GM21423 (cell line): ENCODE results near the gene IMMP2L.

Experiments
- ATAC-seq: cut with Tn5 transposase; IDR thresholded peaks from one replicate; pipeline ENCODE4 v1.9.1; 2021; ENCODE audit warnings: mild to moderate bottlenecking, moderate library complexity; ENCODE audit not compliant: unreplicated experiment

Gene IMMP2L

DNA sequence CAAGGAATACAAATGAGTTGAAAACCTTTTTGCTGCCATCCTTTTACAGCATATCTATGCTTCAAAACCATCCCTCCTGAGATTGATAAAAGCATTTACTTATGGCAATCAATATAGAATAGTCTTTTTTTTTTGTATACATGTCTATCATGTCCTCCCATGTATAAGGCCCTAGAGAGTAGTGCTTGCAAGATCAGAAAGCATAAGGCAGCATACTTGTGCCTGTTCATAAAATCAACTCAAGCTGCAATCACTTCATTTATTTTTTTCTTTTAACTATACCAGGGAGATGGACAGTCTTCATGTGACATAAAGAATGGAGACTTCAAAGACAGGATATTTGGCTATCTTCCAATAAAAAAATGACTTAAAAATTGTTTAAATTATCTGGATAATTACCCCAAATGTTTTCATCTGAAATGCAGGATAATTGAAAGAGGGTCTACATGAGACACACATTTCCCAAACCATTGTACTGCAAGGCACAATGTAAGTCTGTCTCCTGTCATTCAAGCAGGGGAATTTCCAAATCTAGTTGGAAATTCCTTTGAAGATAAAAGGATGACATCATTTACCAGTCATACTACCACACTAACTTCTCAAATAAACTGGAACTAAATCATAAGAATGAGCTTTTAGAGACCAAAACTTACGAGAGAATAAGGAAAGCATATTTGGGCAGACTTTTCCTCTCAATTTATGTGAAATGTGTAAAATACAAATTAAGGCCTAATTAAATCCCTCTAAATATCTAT is 448.9 kb downstream of the IMMP2L start:
- ATAC-seq: no peak

DNA sequence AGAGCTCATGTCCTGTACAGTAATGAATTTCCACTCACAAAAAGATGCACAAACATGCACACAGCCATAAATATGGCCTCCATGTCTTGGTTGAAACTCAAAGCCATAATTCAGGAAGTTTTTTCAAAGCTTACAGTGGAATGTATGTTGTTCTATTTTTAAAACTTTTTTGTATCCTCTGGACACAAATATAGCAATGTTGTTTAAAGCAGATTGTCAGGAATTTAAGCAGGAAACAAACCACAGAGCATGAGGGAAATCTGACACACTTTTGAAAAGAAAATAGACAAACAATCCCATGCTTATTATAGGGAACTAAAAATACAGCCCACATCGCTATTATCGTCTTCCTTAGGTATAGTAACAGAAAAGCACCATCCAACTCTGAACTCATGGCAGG is 449.9 kb downstream of the IMMP2L start:
- no peak for ATAC-seq

DNA sequence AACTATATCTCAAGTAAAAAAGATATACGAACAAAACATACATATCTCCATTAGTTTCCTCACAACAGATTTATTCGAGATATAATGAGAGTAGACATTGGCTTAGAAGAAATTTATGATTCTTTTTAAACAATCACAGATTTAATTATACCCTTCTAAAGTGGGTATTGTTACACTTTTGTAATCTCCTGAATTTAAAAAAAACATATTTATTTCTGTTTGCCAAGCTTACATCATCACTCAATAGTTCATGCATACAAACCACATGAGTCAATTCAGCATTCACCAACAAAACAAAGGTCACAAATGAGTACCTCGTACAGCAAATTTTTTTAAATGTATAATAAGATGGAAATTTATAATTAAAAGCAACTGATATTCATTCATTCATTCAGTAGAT is 453.8 kb downstream of the IMMP2L start:
- ATAC-seq: no peak

DNA sequence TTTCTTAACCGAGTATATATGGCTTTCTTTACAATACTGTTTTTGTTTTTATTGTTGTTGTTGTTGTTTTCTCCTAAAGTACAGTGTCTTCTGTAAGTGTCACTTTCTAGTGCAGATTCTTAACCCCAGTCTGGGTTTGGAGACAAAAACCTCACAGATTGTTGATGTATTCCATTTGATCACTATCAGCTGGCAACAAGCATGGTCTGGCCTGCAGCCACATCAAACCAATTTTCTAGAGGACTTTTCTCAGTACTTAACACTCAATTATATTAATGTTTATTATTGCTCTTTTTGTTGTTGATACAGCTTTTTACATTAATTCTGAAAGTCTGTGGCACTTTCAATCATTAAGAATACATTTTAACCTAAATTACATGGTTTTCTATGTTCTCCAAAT is 454.3 kb downstream of the IMMP2L start:
- ATAC-seq: no peak

DNA sequence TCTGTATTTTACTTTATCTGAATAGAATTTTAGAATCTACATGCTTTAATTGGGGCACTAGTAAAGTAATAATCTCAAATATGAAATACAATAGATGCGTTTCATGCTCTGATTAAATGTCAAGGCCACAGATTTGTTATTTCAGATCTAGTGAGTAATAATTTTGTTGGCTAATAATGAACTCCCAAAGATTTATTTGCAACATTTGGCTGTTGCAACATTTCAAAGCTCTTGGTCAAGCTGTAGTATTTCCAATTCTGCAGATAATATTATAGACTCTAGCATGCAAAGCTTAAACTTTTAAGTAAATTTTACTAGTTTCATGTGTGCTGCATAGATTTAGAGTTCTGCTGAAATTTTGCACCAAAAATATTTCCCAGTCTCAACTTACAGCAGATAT is 454.7 kb downstream of the IMMP2L start:
- ATAC-seq: no peak

DNA sequence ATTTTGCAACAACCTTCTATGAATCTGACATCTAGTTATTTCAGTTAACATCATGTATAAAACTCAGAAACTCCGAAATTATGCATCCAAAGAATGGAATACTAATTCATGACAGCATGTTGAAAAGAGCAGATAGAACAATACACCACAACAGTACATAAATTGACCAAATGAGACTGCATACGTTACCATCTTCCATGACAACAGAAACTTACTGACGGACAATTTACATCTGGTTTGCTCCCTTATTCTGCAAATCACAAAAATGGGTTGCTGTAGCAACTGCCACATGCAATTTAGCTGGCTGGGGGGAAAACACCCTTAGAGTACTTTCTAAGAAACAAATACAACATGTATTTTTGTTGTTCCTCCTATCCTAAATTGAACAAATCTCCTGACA is 457.0 kb downstream of the IMMP2L start:
- no peak for ATAC-seq

DNA sequence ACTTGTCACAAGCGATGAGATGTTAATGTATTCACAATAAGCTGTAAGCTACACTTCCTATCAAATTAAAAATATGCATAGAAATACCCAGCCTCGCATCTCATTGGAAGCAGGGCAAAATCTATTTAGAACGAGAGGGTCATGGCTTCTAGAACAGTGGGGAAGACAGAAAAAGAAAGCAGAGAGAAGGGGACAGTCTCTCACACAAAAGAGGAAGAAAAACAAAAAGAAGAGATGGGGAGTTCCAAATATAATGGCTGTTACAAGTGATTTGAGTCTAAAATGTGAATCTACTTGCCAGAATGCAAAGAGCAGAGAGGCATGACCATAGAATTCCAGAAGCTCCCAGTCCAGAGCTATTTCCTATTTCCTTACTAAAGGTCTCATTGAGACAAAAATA is 457.6 kb downstream of the IMMP2L start:
- no peak for ATAC-seq

DNA sequence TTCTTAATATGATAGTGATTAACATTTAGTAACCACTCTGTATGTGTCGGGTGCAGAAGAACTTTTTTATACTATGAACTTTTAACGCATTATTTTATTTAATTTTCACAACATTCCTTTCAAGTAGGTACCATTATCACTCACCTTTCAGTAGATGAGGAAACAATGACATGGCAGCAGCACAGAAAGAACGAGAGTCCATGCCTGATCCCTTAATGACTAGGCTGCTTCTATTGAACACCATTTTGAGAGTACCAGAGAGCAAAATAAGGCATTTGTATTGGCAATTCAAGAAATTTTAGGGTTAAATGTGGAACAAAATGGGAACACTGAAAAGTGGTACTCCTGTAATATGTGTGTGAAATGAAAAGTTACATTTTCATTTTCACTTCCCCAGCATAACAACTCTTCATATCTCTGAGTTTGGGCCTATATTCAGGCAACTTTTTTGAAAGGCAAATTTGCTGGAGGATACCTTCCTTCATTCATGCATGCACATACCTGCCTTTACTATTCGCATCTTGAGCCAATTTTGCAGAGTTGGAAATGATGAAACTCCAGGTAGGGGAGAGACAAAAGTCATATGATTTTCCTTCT is 458.5 kb downstream of the IMMP2L start:
- ATAC-seq: peak; percentile 71

DNA sequence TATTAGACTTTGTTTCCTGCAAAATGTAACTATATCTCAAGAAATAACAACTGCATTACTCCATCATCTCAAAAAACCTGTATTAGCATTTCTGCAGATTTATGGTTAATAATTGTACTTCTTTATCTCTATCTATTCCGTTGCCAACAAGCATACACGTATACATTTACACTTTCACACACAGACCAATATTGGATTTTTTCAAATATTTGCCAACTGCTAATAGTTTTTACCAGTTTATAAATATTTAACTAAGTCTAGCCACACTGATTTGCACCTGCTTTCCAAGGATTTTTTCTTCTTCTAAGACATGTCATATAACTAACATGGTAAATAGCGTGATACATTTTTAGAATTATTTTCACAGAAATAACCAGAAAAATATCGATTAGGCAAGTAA is 459.2 kb downstream of the IMMP2L start:
- ATAC-seq: no peak

DNA sequence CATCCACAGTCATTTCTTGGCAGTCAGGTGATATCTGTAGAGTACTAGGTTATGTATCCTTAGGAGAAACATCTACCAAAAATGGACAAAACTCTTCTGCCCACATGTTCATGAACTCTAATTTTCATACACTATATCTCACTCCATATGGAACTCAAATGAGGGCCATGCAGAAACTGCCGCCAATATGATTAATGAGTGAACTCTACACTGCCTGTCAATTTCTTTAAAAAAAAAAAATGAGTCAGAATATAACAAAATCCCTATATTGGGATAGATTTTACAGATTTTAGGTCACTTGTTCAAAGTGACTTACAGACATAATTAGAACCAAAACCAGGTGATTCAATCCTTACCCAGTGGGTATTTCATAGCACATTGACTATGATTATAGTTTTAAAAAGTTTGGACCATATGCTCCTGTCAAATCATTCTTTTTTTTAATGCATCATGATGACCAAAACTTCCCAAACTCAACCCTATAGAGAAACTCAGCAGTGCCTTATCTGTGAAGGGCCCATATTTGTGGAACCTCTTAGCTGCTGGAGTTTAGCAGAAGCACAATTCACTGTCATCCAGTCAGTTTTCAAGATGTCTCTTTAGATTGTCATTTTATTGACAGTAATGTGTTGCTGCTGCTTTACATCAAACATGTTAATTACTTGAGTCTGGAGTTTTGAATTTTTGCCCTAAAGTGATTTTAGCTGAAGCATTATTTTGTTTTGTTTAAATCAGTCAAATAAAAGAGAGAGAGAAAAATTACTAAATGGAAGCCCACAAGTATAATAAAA is 460.2 kb downstream of the IMMP2L start:
- no peak for ATAC-seq

DNA sequence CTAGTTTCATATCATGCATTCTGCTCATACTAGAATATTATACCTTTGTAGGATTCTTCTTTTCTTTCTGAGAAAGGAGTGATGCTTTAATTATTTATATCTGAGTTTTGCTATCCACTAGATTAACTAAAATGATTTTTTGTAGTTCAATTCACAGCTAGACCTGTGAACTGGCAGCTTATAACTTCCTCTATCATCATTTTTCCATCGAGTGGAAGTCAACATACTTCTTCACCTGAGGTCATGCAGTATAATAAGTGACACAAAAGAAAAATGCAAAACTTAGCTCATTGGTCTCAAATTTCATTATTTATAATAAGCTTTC is 463.4 kb downstream of the IMMP2L start:
- ATAC-seq: peak; percentile 9

DNA sequence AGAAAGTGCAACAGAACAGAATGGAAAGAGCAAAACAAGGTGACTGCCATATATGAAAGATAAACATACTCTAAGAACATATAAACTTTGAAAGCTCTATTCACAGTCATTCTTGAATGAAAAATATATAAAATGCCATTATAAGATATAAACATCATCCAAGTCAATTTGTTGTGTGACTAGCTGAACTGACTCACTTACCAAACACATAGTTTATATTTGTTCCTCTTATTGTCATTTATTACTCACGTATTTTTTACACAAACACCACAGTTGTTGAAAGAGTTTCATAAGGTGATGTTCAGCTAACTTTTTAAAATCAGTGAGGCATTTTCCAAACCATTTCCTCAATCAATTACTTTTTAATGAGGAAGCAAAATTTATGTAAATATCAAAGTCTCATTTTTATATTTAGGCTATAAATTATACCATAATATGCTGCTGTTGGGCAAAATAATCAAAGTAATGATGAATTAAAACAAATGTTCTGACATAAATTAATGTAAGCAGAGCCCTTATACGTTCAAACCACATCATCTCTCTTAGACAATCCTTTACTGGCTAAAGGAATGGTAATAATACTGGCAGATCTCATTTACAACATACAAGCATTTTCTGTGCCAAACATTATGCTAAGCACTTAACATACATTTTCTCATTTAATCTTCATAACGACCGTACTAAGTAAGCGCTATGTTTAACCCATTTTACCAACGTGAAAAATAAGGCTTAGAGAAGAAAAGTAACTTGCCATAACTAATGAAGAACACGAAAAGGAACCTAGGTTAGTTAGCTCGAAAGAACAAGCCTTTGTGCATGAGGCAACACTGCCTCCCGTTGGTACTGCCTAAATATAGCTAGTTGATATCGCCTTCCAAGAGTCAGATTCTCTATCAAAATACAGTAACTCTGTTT is 464.0 kb downstream of the IMMP2L start:
- ATAC-seq: peak; percentile 80

DNA sequence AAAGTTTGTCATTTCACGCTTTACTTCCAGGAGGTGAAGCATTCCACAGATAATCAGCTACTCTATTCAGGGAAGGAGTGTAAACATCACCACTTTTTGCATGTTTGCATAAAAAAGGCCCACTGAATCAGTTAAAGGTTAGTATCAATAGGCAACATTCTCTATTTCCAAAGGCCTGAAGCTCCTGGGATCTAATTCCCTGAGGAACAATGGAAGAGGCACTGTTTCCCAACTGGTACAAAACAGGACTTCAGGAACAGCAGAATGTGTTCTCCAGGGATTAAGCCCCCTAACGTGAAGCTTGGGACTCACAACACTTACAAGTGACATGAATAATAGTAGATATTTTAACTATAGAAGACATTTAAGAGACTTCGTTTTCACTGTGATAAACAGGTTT is 465.3 kb downstream of the IMMP2L start:
- ATAC-seq: no peak

DNA sequence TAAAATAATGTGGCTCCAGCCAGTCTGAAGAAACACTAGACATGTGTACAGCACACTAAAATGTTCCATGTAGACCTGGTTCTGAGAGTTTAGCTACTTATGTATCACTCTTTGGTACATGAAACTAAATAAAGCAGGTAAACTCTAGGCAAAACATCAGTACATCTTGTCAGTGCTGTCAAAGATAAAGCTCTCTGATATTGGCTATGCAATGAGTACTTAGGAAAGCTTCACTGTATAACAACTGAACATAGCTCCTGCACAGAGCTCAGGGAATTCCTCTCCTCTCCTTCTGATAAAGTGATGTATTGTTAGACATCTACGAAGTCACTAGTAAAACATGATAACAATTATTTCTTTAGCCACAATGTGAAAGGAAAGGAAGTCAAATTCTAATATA is 467.9 kb downstream of the IMMP2L start:
- ATAC-seq: no peak

DNA sequence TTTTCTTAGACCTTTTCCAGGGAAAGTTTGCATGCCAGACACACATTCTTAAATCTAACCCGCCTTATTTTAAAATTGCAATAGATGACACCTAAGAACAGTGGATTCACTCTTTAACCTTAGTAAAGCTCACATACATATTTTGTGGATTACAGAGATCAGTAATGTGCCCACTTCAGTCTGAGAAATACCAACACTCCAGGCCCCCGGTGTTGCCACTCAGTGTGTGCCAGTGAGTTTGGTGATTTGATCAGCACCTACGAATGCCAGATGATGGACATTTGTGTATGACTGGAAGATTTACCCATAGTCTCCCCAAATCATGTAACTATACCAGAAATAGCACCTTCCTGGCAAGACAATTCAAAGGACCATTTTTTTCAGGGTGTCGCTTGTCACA is 468.8 kb downstream of the IMMP2L start:
- ATAC-seq: no peak

DNA sequence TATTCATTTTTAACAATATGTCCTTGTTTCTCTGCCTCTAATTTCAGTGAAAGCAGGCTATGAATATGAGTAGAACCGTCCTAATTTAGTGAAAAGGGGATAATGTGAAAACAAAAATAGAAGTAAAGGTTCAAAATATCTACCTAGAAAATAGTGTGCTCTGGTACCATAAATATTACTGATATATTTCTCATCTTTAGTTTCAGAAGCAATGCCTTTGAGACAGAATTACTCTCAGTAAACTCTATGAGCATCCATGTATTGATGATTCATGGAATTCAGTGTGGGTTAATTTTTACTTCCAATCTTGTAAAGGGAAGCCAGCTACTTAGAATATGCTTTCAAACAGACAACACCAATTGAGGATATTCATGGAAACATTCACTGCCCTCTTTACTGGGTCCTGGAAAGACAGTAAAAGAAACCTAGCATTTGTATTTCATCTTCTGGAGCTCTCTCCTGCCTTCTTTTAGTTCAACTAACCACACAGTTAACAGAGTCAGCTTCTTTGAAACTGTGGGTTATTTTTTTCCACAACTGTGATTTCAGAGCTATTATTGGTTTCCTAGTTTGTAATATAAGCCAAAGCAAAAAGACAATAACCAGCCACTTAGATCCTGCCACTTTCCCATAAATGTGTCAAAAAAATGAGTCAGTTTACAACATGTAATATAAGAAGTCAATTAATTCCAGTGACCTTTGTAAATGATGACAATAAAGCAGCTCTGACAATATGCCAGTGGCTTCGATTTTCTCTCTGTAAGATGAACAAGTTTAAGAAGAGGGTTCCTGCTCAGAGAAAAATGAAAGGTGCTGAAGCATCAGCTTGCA is 469.7 kb downstream of the IMMP2L start:
- peak; percentile 39 for ATAC-seq

DNA sequence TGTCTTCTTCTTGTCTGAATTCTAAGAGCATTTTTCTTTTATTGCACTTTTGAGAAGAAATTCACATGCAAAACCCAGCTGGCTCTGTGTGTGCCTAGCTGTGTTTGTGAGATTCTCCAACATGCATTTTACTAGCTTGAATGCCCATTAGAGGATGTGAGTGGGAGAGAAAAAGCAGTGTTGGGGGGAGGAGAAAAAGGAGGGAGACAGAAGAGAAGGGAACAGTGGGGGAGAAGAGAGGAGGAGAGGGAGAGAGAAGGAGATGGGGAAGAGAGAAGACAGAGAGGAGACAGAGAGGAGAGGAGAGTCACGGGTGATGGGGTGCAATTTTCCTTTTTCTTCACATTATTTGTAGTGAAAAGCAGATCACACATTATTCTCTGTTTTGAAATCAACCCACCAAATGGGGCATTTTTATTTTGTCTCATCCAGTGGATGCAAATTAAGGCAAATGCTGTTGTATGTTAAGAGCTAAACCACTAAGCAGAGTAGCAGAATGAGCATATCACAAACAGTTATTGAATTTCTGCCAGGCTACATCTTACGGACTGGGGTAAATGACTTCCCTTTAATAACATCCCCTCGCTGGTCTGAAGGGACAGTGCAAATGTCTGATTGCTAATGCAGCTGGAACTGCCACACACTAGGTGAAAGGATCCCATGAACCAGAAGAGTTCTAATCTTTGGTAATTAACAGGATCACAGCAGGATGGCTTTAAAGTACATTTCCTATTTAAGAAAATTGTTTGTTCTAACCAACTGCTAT is 470.5 kb downstream of the IMMP2L start:
- ATAC-seq: no peak

DNA sequence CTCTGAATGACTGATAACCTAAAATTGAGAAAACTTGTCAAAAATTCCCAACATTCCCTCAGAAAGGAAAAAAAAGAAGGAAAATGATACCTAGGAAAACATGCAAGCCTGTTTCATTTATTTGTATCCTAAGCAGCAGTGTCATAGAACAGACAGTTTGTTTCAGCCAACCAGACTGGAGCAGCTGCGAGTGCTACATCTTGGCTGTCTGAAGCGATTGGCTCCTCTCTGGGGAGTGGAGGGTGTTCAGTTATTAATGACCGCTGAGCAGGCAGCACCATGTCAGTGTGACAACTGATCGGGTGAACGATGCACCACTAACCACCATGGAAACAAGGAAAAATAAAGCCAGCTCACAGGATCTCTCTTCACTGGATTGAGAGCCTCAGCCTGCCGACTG is 471.4 kb downstream of the IMMP2L start, which contains the start of gene LRRN3:
Gene LRRN3 (plus strand): TSS at position 282 of the 400 bp plus-strand sequence. CDS start 31,646 bp downstream, outside the sequence.
- no peak for ATAC-seq

DNA sequence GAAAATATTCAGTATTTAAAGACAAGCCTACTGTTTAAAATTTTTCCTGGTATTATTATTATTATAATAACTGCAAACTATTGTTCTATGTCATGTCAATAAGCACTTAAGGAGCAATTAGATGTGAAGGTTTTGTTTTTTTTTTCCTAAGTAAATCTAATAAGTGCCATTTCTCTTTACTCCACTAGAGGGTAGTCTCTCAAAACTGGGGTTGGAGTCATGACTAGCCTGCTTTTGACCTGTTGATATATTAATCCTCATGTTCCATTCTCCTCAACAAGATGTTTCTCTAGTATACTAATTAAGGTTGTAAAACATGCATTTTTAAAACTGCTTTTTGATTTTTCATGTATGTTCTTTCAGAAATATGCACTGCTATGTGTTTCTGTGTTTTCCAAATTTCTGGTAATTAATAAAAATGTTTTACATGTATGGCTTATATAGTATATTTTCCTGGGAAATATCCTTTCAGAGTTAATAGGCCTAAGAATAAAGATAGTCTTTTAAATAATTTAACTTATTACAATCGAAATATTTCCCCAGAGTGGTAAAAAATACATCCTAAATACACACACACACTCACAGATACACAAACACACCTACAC is 472.4 kb downstream of the IMMP2L start:
- ATAC-seq: peak; percentile 58
